B cell (primary cell): ENCODE data around the gene OR7C1.

Experiments used
- CTCF ChIP-seq: fragments of 200-600 bp; IDR thresholded peaks from one replicate; pipeline ENCODE4 v1.8.0; 2022; ENCODE audit warnings: antibody characterized with exemption, mild to moderate bottlenecking
- EZH2 ChIP-seq: IDR thresholded peaks from 2 replicates; pipeline ENCODE4 v1.6.1; 2012; ENCODE audit warnings: borderline replicate concordance, low read depth, mild to moderate bottlenecking, moderate library complexity, low read length; ENCODE audit not compliant: insufficient read depth, poor library complexity, severe bottlenecking

DNA sequence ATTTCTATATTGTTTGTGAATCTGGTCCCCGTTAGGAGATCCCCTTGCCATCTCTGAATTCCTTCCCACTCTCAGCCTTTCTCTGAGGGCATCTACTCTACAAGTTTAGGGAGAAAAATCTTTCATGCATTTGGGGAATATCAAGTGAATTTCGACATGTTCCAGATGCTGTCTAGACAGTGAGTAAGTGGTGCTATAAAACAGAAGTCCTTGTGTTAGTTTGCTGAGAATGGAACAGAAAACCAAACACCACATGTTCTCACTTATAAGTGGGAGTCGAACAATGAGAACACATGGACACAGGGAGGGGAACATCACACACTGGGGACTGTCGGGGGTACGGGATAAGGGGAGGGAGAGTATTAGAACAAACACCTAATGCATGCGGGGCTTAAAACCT is 8.6 kb upstream of the OR7C1 start:
- no peak for TF ChIP-seq CTCF
- no peak for TF ChIP-seq EZH2
